ENCODE data around the gene LSM14B.

- TF ChIP-seq, protein P1, sequence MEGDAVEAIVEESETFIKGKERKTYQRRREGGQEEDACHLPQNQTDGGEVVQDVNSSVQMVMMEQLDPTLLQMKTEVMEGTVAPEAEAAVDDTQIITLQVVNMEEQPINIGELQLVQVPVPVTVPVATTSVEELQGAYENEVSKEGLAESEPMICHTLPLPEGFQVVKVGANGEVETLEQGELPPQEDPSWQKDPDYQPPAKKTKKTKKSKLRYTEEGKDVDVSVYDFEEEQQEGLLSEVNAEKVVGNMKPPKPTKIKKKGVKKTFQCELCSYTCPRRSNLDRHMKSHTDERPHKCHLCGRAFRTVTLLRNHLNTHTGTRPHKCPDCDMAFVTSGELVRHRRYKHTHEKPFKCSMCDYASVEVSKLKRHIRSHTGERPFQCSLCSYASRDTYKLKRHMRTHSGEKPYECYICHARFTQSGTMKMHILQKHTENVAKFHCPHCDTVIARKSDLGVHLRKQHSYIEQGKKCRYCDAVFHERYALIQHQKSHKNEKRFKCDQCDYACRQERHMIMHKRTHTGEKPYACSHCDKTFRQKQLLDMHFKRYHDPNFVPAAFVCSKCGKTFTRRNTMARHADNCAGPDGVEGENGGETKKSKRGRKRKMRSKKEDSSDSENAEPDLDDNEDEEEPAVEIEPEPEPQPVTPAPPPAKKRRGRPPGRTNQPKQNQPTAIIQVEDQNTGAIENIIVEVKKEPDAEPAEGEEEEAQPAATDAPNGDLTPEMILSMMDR (IDR thresholded peaks at IDR 0.05) = no peak
- no peak for TF ChIP-seq POLR2AphosphoS5 (IDR thresholded peaks at IDR 0.05)
- TF ChIP-seq POLR2A (IDR thresholded peaks at IDR 0.05) = no peak
- TF ChIP-seq EP300 (IDR thresholded peaks at IDR 0.05) = no peak
Measured at GRCh38 chr20:62079166-62079565, 43.1 kb upstream of the LSM14B start.

Measured in suprapubic skin (tissue), 4 donors.